ENCODE data around the gene NLRX1. TPM values are rescaled to one million over a fixed set of nuclear protein-coding genes. Genes with fewer than 3 reads are reported as not detected.

NLRX1 gene
- total RNA-seq (2022) (7.2 and 8.0 TPM in 2 replicates), Bru-seq, nascent RNA (percentile 46 among the genes with signal in this experiment), BruChase-seq, experiment 1, labeled RNA remaining after a 2-hour chase (percentile 48 among the genes with signal in this experiment), BruChase-seq, experiment 2, labeled RNA remaining after a 6-hour chase (percentile 51 among the genes with signal in this experiment)
- long read RNA-seq, partial matches to known transcripts: 3 of 13 reads
- long read RNA-seq, other reads (novel, unspliced or antisense): 10 of 13 reads

GRCh38 chr11:119168471-119169281 is at the start of gene NLRX1:
Gene NLRX1, plus strand, starts transcription at chr11:119168725. Its CDS starts 2,679 bp downstream, at chr11:119171404.
- peak; percentile 74 to 80 for DNase-seq
- ChIA-PET CTCF (interaction anchor here (0.8 to 2.0 kb wide), 2 partner anchors 28 to 66 kb away, joined by 3 to 9 read pairs; partner anchors contain the start of gene DPAGT1), POLR2A (interaction anchor here (1.2 kb wide), 1 partner anchor 48 kb away, joined by 24 read pairs; the partner anchor contains the start of gene HINFP)
- Mint-ChIP-seq H3K4me3 (ENCODE audit: unreplicated experiment) (peak within 1 kb of the TSS; percentile 66), H3K4me1 (ENCODE audit: low read depth, unreplicated experiment) (no peaks in the 10 kb centered on the region), H3K9me3 (ENCODE audit: unreplicated experiment) (no peaks in the 10 kb centered on the region), H3K36me3 (ENCODE audit: insufficient read depth, unreplicated experiment) (no peaks in the 10 kb centered on the region), H3K27me3 (ENCODE audit: insufficient read depth, unreplicated experiment) (no peaks in the 10 kb centered on the region), H3K27ac (ENCODE audit: unreplicated experiment) (no peak within 1 kb of the TSS)
- intact Hi-C loops (cut with micrococcal nuclease; ENCODE audit: unreplicated experiment): loop anchor here (1.0 kb wide), 1 partner anchor 29 kb away; no protein-coding TSS in a partner anchor
- Histone ChIP-seq H3K27me3 (replicated peaks; ENCODE audit: control insufficient read depth, insufficient read depth, low read length) (no peaks in the 10 kb centered on the region), H3K4me1 (peaks cover 4% of the 10 kb centered on the region; the same call in 1 of the 2 replicates), H3K36me3 (ENCODE audit: control insufficient read depth, insufficient read depth, low read length) (no peaks in the 10 kb centered on the region), H3K4me3 (ENCODE audit: low read depth, low read length) (peak within 1 kb of the TSS; percentile 51), H3K9me3 (no peaks in the 10 kb centered on the region)
- TF ChIP-seq, protein P1, sequence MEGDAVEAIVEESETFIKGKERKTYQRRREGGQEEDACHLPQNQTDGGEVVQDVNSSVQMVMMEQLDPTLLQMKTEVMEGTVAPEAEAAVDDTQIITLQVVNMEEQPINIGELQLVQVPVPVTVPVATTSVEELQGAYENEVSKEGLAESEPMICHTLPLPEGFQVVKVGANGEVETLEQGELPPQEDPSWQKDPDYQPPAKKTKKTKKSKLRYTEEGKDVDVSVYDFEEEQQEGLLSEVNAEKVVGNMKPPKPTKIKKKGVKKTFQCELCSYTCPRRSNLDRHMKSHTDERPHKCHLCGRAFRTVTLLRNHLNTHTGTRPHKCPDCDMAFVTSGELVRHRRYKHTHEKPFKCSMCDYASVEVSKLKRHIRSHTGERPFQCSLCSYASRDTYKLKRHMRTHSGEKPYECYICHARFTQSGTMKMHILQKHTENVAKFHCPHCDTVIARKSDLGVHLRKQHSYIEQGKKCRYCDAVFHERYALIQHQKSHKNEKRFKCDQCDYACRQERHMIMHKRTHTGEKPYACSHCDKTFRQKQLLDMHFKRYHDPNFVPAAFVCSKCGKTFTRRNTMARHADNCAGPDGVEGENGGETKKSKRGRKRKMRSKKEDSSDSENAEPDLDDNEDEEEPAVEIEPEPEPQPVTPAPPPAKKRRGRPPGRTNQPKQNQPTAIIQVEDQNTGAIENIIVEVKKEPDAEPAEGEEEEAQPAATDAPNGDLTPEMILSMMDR (IDR thresholded peaks at IDR 0.05; ENCODE audit: insufficient read depth in 1 of 2, low read depth in 1 of 2, low read length in 1 of 2, severe bottlenecking in 1 of 2, unreplicated experiment in 1 of 2): peak; percentile 45 to 74
- no TSS peak for BruUV-seq (replicated peaks)

- ChIA-PET CTCF (interaction anchor here (0.8 kb wide), 1 partner anchor 24 kb away, joined by 3 read pairs; a partner anchor contains a TSS), POLR2A (interaction anchor here (0.6 to 0.8 kb wide), 4 partner anchors 12 to 547 kb away, joined by 3 to 5 read pairs (median 4); partner anchors contain the start of genes ARCN1, C2CD2L and VPS11)
- intact Hi-C loops (cut with micrococcal nuclease; ENCODE audit: unreplicated experiment): no loop called here
- H3K27me3 Mint-ChIP-seq (ENCODE audit: insufficient read depth, unreplicated experiment): no peaks in the 10 kb centered on the region
- no peak overlapping the region for H3K4me3 Mint-ChIP-seq (ENCODE audit: unreplicated experiment)
- peaks cover 18% of the 10 kb centered on the region for H3K4me1 Mint-ChIP-seq (ENCODE audit: low read depth, unreplicated experiment)
- peaks cover 9% of the 10 kb centered on the region; the same call in 1 of the 2 replicates for H3K4me1 ChIP-seq
- no peak for DNase-seq
- no peaks in the 10 kb centered on the region for H3K27me3 ChIP-seq (replicated peaks; ENCODE audit: control insufficient read depth, insufficient read depth, low read length)
- no peaks in the 10 kb centered on the region; the same call in 1 of the 2 replicates for H3K36me3 ChIP-seq (ENCODE audit: control insufficient read depth, insufficient read depth, low read length)
- no peaks in the 10 kb centered on the region for H3K9me3 ChIP-seq
- H3K27ac Mint-ChIP-seq (ENCODE audit: unreplicated experiment): no peak overlapping the region
- TF ChIP-seq, protein P1 (IDR thresholded peaks at IDR 0.05; ENCODE audit: insufficient read depth in 1 of 2, low read depth in 1 of 2, low read length in 1 of 2, severe bottlenecking in 1 of 2, unreplicated experiment in 1 of 2): no peak
- H3K9me3 Mint-ChIP-seq (ENCODE audit: unreplicated experiment): no peaks in the 10 kb centered on the region
- no peak overlapping the region for H3K4me3 ChIP-seq (ENCODE audit: low read depth, low read length)
- BruUV-seq (replicated peaks): no TSS peak
- H3K36me3 Mint-ChIP-seq (ENCODE audit: insufficient read depth, unreplicated experiment): peaks cover 30% of the 10 kb centered on the region
Measured at GRCh38 chr11:119118946-119119345, 49.6 kb upstream of the NLRX1 start.

DNA sequence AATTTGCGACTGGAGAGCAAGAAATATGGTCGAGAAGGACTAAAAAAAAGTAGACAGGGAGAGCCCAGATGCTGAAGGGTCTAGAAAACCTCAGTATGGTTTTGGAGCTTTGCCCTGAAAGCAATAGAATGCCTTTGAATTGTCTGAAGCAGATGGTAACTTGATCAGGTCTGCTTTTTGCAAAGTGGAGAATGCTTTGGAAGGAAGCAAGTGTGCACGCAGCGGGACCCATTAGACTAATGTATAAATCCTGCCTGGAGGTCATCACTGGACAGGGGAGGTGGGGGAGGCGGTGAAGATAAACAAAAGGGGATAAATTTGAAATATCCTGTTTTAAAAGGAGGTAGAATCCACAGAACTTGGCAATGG is 47.9 kb upstream of the NLRX1 start:
- Mint-ChIP-seq H3K36me3 (ENCODE audit: insufficient read depth, unreplicated experiment) (peaks cover 32% of the 10 kb centered on the region), H3K27me3 (ENCODE audit: insufficient read depth, unreplicated experiment) (no peaks in the 10 kb centered on the region), H3K27ac (ENCODE audit: unreplicated experiment) (peak overlapping the region; percentile 90), H3K9me3 (ENCODE audit: unreplicated experiment) (no peaks in the 10 kb centered on the region), H3K4me3 (ENCODE audit: unreplicated experiment) (peak overlapping the region; percentile 88), H3K4me1 (ENCODE audit: low read depth, unreplicated experiment) (peaks cover 18% of the 10 kb centered on the region)
- TSS peak; percentile 95 for BruUV-seq (replicated peaks)
- H3K9me3 ChIP-seq: no peaks in the 10 kb centered on the region
- no peaks in the 10 kb centered on the region for H3K27me3 ChIP-seq (replicated peaks; ENCODE audit: control insufficient read depth, insufficient read depth, low read length)
- H3K4me1 ChIP-seq: peaks cover 14% of the 10 kb centered on the region
- peaks cover 5% of the 10 kb centered on the region; the same call in 1 of the 2 replicates for H3K36me3 ChIP-seq (ENCODE audit: control insufficient read depth, insufficient read depth, low read length)
- H3K4me3 ChIP-seq (ENCODE audit: low read depth, low read length): peak overlapping the region; percentile 51
- intact Hi-C loops (cut with micrococcal nuclease; ENCODE audit: unreplicated experiment): loop anchor here (1.0 kb wide), 3 partner anchors 13 to 25 kb away; partner anchors contain the start of genes C2CD2L and DPAGT1
- TF ChIP-seq, protein P1 (IDR thresholded peaks at IDR 0.05; ENCODE audit: insufficient read depth in 1 of 2, low read depth in 1 of 2, low read length in 1 of 2, severe bottlenecking in 1 of 2, unreplicated experiment in 1 of 2): no peak
- peak in 1 of 2 experiments; percentile 34 for DNase-seq
- CTCF ChIA-PET: interaction anchor here (1.1 to 2.4 kb wide), 4 partner anchors 14 to 217 kb away, joined by 4 to 19 read pairs (median 13); partner anchors contain the start of genes C2CD2L and DPAGT1
- POLR2A ChIA-PET: interaction anchor here (0.6 to 2.4 kb wide), 6 partner anchors 14 to 261 kb away, joined by 4 to 71 read pairs (median 26); partner anchors contain the start of genes C2CD2L, DPAGT1, HMBS and USP2

Measured in Caco-2 (cell line).